HepG2 (cell line): Measurements from ENCODE around the gene ABCC3. TPM values are rescaled to one million over a fixed set of nuclear protein-coding genes. Genes with fewer than 3 reads are reported as not detected.

Source experiments
- ARNT2 ChIP-seq: sonication (generic); formaldehyde crosslinking; IDR thresholded peaks from 2 replicates; pipeline ENCODE4 v1.8.0; 2022; ENCODE audit warnings: mild to moderate bottlenecking, low read depth, missing genetic modification reagents, moderate library complexity
- FOXK2 ChIP-seq: fragments of 450-650 bp; IDR thresholded peaks from 2 replicates; pipeline ENCODE4 v1.6.1; 2016
- GRHL1 ChIP-seq: sonication (generic); formaldehyde crosslinking; conservative IDR thresholded peaks from 2 replicates; pipeline ENCODE4 v1.8.0; 2022; ENCODE audit warnings: missing genetic modification reagents
- HINFP ChIP-seq: sonication (generic); formaldehyde crosslinking; IDR thresholded peaks from 2 replicates; pipeline ENCODE4 v1.4.0; 2020; ENCODE audit warnings: low read depth, mild to moderate bottlenecking, missing genetic modification reagents
- KMT2B ChIP-seq: IDR thresholded peaks from 2 replicates; pipeline ENCODE4 v1.6.1; 2016; ENCODE audit warnings: missing genetic modification reagents, missing compliant biosample characterization
- SCMH1 ChIP-seq: sonication (generic); formaldehyde crosslinking; IDR thresholded peaks from 2 replicates; pipeline ENCODE4 v1.9.0; 2021; ENCODE audit warnings: missing genetic modification reagents, mild to moderate bottlenecking, borderline replicate concordance
- SMAD1 ChIP-seq: sonication (generic); formaldehyde crosslinking; IDR thresholded peaks from 2 replicates; pipeline ENCODE4 v1.4.0; 2020; ENCODE audit warnings: missing genetic modification reagents, low read depth, mild to moderate bottlenecking, borderline replicate concordance
- TCF7 ChIP-seq: sonication (generic); IDR thresholded peaks from 2 replicates; pipeline ENCODE4 v1.6.1; 2016; ENCODE audit warnings: antibody characterized with exemption, low read depth
- TFAP4 ChIP-seq: sonication (generic); IDR thresholded peaks from 2 replicates; pipeline ENCODE4 v1.6.1; 2016; ENCODE audit warnings: low read depth, borderline replicate concordance
- TMF1 ChIP-seq: sonication (generic); formaldehyde crosslinking; IDR thresholded peaks from 2 replicates; pipeline ENCODE4 v1.8.1; 2022; ENCODE audit warnings: low read depth, missing genetic modification reagents
- XRCC5 ChIP-seq: fragments of 200-400 bp; formaldehyde crosslinking; optimal IDR thresholded peaks from 2 replicates; pipeline ENCODE3; 2017; ENCODE audit warnings: mild to moderate bottlenecking, low read length
- YEATS2 ChIP-seq: sonication (generic); formaldehyde crosslinking; IDR thresholded peaks from 2 replicates; pipeline ENCODE4 v1.4.0; 2020; ENCODE audit warnings: missing genetic modification reagents, borderline replicate concordance
- ZBTB7B ChIP-seq: sonication (generic); formaldehyde crosslinking; IDR thresholded peaks from 2 replicates; pipeline ENCODE4 v1.4.0; 2020; ENCODE audit warnings: missing genetic modification reagents
- ZNF138 ChIP-seq: sonication (generic); formaldehyde crosslinking; IDR thresholded peaks from 2 replicates; pipeline ENCODE4 v1.5.0; 2020; ENCODE audit warnings: mild to moderate bottlenecking, low read depth, missing genetic modification reagents
- ZNF768 ChIP-seq: sonication (generic); formaldehyde crosslinking; IDR thresholded peaks from 2 replicates; pipeline ENCODE4 v1.4.0; 2020; ENCODE audit warnings: missing genetic modification reagents
- polyA plus RNA-seq, 8 experiments: library from polyadenylated mRNA; depleted of rRNA in 3 of 8; stranded (reverse) in 7 of 8; unstranded in 1 of 8; fragments of >200 nt; fragmentation: Illumina TruSeq in 4 of 8; extraction: Trizol in 4 of 8; gene quantifications; 2 replicates each; pipeline versions ENCODE4 v1.2.1 to v1.2.3, GENCODE V29; 2011 to 2016; ENCODE audit warnings: low read depth in 4 of 8, missing spikeins in 1 of 8, mixed read lengths in 1 of 8; ENCODE audit not compliant: insufficient read depth in 1 of 8
- total RNA-seq, 5 experiments: library from RNA; depleted of rRNA; stranded (reverse); fragments of >200 nt; fragmentation: Illumina TruSeq; extraction: Trizol; gene quantifications; 2 replicates each; pipeline ENCODE4 v1.2.3, GENCODE V29; 2016; ENCODE audit warnings: low read depth in 1 of 5
- TF ChIP-seq, protein P1 (sequence below): sonication (generic); formaldehyde crosslinking; IDR thresholded peaks from 2 replicates; pipeline ENCODE4 v1.5.0; 2020; ENCODE audit warnings: mild to moderate bottlenecking, missing genetic modification reagents, borderline replicate concordance
- TF ChIP-seq, protein P2 (sequence below): IDR thresholded peaks from 2 replicates; pipeline ENCODE4 v1.6.1; 2016; ENCODE audit warnings: missing biosample characterization, missing genetic modification reagents, low read depth
- TF ChIP-seq, protein P3 (sequence below): sonication (generic); formaldehyde crosslinking; IDR thresholded peaks from 2 replicates; pipeline ENCODE4 v1.5.0; 2020; ENCODE audit warnings: missing genetic modification reagents

ABCC3 gene
- total and polyA plus RNA-seq, 2 of the 13 experiments (the other 11 are each of a cell fraction or from before 2014, with no cell fraction given) = 25.2 to 50.7 TPM

DNA sequence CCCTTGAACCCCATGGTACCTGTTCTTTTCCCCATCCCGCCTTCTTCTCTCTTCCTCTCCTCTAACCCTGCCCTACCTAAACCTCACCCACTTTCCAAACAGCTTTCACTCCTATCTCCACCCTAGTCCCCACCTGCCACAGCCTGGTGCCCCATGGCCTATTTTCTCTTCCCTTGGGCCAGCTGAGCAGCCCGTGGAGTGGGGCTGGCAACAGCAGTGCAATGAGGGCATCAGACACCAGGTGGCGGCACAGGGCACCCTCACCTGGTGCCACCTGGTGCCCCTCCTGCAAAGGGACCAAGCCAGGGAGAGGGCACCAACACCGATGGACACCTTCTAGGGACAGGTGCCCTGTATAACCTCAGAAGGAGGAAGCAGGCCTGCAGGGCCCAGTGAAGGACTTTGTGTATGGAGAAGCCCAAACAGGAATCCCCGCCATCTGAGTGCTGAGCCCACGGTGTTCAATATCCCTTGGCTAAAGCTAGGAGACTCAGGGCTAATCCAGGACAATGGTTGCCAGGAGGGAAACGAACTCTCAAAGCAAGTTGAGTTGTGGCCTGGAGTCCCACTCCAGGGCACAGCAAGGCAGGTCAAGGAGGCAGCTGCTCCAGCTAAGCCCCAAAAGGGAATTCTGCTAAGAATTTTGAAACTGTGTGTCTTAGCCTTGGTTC is 4.0 kb upstream of the ABCC3 start (continued):
- TF ChIP-seq, protein P1, sequence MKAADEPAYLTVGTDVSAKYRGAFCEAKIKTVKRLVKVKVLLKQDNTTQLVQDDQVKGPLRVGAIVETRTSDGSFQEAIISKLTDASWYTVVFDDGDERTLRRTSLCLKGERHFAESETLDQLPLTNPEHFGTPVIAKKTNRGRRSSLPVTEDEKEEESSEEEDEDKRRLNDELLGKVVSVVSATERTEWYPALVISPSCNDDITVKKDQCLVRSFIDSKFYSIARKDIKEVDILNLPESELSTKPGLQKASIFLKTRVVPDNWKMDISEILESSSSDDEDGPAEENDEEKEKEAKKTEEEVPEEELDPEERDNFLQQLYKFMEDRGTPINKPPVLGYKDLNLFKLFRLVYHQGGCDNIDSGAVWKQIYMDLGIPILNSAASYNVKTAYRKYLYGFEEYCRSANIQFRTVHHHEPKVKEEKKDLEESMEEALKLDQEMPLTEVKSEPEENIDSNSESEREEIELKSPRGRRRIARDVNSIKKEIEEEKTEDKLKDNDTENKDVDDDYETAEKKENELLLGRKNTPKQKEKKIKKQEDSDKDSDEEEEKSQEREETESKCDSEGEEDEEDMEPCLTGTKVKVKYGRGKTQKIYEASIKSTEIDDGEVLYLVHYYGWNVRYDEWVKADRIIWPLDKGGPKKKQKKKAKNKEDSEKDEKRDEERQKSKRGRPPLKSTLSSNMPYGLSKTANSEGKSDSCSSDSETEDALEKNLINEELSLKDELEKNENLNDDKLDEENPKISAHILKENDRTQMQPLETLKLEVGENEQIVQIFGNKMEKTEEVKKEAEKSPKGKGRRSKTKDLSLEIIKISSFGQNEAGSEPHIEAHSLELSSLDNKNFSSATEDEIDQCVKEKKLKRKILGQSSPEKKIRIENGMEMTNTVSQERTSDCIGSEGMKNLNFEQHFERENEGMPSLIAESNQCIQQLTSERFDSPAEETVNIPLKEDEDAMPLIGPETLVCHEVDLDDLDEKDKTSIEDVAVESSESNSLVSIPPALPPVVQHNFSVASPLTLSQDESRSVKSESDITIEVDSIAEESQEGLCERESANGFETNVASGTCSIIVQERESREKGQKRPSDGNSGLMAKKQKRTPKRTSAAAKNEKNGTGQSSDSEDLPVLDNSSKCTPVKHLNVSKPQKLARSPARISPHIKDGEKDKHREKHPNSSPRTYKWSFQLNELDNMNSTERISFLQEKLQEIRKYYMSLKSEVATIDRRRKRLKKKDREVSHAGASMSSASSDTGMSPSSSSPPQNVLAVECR (CRISPR knock-in tag) = 0 out of 2 replicates have a peak, but pooled peaks have one; percentile 15
- TF ChIP-seq GRHL1 (CRISPR knock-in tag) = no peak
- TF ChIP-seq, protein P2, sequence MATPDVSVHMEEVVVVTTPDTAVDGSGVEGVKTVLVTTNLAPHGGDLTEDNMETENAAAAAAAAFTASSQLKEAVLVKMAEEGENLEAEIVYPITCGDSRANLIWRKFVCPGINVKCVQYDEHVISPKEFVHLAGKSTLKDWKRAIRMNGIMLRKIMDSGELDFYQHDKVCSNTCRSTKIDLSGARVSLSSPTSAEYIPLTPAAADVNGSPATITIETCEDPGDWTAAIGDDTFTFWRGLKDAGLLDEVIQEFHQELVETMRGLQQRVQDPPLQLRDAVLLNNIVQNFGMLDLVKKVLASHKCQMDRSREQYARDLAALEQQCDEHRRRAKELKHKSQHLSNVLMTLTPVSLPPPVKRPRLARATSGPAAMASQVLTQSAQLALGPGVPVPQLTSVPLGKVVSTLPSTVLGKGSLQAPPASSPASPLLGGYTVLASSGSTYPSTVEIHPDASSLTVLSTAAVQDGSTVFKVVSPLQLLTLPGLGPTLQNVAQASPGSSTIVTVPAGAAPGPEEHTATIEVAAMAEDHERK (CRISPR knock-in tag) = no peak
- TF ChIP-seq ZNF138 (CRISPR knock-in tag) = no peak
- TF ChIP-seq, protein P3, sequence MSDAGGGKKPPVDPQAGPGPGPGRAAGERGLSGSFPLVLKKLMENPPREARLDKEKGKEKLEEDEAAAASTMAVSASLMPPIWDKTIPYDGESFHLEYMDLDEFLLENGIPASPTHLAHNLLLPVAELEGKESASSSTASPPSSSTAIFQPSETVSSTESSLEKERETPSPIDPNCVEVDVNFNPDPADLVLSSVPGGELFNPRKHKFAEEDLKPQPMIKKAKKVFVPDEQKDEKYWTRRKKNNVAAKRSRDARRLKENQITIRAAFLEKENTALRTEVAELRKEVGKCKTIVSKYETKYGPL (CRISPR knock-in tag) = no peak
- TF ChIP-seq XRCC5 = peak; percentile 82
- TF ChIP-seq HINFP (CRISPR knock-in tag) = no peak; the same call in 1 of the 2 replicates
- TF ChIP-seq ZNF768 (CRISPR knock-in tag) = peak; percentile 28; the same call in 1 of the 2 replicates
- no peak for TF ChIP-seq FOXK2
- peak; percentile 73; the same call in 1 of the 2 replicates for TF ChIP-seq ZBTB7B (CRISPR knock-in tag)
- 0 out of 2 replicates have a peak, but pooled peaks have one; percentile 52 for TF ChIP-seq SMAD1 (CRISPR knock-in tag)
- no peak for TF ChIP-seq TMF1 (CRISPR knock-in tag)
- TF ChIP-seq SCMH1 (CRISPR knock-in tag) = no peak
- peak; percentile 55; the same call in 1 of the 2 replicates for TF ChIP-seq YEATS2 (CRISPR knock-in tag)
- 0 out of 2 replicates have a peak, but pooled peaks have one; percentile 31 for TF ChIP-seq ARNT2
- peak; percentile 87; the same call in 1 of the 2 replicates for TF ChIP-seq TFAP4
- no peak for TF ChIP-seq KMT2B
- no peak for TF ChIP-seq TCF7
